ENCODE results near the gene CDC42SE1.

Gene CDC42SE1

DNA sequence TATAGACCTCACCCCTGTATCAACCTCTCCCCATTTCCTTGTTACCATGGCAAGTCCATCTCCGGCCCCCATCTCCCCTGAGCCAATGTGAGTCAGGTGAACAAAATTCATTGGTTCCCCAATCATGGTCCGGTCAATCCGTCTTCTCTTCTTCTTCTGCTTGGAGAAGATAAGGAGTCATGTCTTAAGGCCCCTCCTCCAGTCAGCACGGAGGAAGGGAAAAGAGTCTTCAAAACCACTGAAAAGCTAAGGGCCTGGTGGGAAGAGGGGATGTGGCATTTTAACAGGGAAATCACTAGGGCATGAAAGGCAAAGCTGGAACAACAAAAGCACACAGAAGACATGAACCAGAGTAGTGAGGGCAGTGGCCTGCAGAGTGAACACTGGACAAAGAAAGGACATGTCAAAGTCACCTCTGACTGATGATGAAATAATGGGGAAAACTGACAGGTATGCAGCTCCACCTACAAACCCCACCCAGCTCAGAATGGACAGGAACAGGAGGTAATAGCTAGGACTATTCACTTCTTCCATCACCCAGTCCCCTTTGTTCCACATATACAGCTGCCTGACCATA is 4.4 kb downstream of the CDC42SE1 start:
- DNase-seq (ENCODE audit: low read depth, low spot score), result no peak

DNA sequence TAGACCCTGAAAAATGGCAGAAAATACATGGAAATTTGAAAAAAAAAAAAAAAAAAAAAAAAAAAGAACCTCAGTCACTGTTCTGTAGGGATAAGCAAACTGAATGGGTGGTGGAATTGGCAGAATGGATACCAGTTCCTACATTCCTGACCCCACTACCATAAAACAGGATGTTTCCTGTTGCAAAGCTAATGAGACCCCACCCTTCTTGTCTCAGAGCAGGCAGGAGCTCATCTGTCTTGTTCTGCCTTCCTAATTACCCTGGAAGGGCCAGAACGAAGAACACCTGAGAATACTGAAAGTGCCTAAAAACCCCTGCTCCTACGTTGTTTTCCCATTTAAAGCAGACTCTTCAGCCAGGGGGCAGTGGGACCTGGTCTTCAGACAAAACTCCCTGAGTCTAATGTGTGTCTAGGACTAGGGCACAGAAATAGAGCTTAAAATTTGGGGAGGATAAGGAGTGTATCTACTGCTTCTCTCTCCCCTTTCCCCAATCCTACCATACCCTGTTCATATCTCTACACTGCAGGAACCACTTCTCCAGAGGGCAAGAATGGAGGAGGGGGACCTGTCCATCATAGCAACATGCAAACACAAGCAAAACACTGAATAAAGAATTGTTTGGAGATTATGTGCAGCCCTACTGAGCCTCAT is 7.9 kb downstream of the CDC42SE1 start:
- no peak for DNase-seq (ENCODE audit: low read depth, low spot score)

DNA sequence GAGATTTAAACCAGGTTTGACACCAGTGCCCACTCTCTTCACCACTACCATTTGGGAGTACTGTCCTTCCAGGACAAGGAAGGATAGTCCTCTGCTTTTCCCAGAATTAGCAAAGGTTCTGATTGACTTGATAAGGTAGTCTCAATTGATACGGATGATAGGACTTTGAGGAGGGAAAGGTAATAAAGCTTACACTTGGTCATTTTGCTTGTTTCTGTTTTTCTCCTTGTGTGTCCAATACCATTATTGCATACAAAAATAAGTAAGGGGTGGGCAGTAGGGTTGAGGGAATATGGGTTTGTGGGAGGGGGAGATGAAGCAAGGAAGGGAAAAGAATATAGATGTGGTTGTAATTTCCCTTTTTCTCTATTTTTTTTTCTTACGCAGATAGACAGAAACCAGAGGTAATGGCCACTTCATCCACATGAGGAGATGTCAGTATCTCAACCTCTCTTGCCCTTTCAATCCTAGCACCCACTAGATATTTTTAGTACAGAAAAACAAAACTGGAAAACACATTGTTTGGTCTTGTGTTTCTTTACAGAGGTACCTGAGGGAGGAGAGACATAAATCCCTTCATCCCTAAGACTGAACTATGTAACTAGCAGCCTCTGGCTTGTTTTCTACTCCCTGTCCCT is 9.3 kb downstream of the CDC42SE1 start:
- DNase-seq (ENCODE audit: low read depth, low spot score), result no peak

DNA sequence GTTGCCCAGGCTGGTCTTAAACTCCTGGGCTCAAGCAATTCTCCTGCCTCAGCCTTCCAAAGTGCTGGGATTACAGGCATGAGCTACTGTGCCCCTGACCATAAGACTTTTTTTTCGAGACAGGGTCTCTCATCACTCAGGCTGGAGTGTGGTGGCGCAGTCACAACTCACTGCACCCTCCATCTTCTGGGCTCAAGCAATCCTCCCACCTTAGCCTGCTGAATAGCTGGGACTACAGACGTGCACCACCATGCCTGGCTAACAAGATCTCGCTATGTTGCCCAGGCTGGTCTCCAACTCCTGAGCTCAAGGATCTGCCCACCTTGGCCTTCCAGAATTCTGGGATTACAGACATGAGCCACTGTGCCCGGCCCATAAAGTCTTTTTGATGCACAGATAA is 10.0 kb downstream of the CDC42SE1 start:
- DNase-seq (ENCODE audit: low read depth, low spot score), result no peak

DNA sequence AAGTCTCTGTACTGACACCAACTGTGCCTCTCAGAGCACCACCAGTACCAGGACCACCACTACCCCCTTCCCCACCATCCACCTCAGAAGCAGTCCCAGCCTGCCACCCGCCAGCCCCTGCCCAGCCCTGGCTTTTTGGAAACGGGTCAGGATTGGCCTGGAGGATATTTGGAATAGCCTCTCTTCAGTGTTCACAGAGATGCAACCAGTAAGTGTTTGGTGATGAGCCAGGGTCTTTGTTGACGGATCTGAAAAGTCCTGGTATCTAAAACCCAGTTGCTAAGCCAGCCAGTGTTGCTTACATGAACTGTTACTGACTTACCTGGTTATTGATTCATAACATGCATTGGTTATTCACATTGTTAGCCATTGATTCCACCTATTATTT is 10.8 kb downstream of the CDC42SE1 start:
- DNase-seq (ENCODE audit: low read depth, low spot score), result no peak

DNA sequence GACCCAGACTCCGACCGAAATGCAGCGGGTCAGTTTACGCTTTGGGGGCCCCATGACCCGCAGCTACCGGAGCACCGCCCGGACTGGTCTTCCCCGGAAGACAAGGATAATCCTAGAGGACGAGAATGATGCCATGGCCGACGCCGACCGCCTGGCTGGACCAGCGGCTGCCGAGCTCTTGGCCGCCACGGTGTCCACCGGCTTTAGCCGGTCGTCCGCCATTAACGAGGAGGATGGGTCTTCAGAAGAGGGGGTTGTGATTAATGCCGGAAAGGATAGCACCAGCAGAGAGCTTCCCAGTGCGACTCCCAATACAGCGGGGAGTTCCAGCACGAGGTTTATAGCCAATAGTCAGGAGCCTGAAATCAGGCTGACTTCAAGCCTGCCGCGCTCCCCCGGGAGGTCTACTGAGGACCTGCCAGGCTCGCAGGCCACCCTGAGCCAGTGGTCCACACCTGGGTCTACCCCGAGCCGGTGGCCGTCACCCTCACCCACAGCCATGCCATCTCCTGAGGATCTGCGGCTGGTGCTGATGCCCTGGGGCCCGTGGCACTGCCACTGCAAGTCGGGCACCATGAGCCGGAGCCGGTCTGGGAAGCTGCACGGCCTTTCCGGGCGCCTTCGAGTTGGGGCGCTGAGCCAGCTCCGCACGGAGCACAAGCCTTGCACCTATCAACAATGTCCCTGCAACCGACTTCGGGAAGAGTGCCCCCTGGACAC is 11.3 kb downstream of the CDC42SE1 start:
- no peak for DNase-seq (ENCODE audit: low read depth, low spot score)

DNA sequence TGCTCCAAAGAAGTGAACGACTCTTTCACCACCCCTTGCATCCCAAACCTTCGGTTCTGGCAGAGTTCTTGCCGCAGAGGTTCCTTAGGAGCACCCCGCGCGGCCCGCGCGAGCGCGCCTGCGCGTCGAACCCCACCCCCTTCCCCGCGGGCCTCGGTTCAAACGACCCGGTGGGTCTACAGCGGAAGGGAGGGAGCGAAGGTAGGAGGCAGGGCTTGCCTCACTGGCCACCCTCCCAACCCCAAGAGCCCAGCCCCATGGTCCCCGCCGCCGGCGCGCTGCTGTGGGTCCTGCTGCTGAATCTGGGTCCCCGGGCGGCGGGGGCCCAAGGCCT is 11.9 kb downstream of the CDC42SE1 start, which contains the start of gene C1orf56:
Gene C1orf56, plus strand, starts transcription at position 161 of the 334 bp plus-strand sequence. Its CDS starts 97 bp downstream, at position 258.
- DNase-seq (ENCODE audit: low read depth, low spot score), result no peak

DNA sequence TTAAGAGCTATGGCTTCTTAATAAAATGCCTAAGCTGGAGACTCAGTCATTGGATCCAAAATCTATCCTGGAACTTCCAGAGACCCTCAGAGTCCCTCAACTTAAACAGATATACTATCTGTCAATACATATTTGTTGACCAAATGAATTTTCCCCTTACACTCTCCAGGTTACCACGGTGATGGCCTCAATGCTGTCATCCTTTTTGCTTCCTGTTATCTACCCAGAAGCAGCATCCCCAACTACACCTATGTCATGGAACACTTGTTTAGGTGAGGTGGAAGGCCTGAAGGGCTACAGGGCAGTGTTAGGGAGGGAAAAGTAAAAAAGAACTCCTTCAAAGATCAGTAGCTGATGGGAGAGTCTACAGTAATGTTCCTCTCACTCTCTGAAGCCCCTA is 16.3 kb downstream of the CDC42SE1 start:
- DNase-seq (ENCODE audit: low read depth, low spot score), result no peak

DNA sequence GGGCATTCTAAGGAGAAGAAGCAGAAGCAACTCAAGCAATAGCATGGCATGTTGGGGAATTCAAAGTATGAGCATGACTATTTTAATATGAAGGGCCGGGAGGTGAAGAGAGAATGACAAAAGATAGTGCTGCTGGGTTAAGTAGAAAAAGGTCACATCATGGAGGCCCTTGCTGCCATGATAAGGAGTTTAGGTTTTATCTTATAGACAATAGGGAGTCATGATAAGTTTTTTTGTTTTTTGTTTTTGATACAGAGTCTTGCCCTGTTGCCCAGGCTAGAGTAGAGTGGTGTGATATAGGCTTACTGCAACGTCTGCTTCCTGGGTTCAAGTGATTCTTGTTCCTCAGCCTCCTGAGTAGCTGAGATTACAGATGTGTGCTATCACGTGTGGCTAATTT is 19.9 kb downstream of the CDC42SE1 start:
- DNase-seq (ENCODE audit: low read depth, low spot score), result no peak

DNA sequence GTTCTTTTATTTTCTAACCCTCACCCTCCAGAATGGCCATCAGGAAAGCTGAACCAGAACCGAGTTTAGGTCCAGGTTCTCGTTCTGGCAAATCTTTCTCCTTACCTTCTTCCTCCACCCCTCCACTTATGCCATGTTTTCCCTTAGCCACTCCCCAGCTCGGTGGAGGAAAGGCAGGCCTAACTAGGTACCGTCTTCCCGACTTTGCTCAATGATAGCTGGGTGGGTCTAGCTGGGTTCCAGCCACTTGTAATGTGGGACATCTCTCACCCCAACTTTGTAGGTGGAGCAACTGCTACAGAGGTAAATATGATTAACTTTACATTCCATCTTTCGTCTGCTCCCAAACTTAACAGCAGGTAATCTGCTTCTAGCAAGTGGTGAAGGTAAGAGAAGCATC is 22.4 kb downstream of the CDC42SE1 start:
- no peak for DNase-seq (ENCODE audit: low read depth, low spot score)

DNA sequence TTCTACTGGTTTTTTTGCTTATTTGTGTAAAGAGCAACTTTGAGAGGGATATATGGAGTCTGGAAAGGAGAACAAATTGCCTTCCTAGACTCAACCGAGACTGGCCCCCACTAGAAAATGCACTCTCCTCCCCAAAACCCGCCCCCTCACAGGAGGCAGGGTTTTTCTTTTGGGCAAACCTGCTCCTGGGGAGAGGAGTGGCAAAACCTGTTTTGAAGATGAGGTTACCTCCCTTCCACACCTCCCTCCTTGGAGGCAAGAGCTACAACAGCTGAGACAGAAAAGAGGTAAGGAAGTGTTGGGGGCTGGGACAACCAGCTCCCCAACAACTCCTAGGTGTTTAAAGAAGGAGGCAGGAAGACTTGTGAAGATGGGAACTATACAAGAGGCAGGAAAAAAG is 23.1 kb downstream of the CDC42SE1 start, which contains the start of gene BNIPL:
Gene BNIPL, plus strand, starts transcription at position 231 of the 400 bp plus-strand sequence. Its CDS starts 140 bp downstream, at position 371.
- no peak for DNase-seq (ENCODE audit: low read depth, low spot score)

DNA sequence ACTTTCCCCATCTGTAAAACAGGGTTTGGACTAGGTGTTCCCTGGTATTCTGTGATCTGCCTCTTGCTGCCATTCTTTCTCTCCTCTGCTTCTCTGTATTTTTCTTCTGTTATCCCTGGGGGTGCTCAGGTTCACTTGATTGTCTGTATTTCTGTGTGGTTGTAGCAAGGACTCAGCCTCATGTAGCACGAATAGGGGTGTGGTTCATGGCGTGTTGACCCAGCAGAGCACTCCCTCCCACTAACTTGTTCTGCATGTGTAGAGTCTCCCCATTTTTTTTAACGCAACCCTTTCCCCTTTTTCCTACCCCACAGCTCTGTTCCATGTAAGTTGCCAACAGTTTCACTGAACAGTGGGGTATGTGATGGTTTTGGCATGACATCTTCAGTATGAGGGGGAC is 24.3 kb downstream of the CDC42SE1 start:
- no peak for DNase-seq (ENCODE audit: low read depth, low spot score)

DNA sequence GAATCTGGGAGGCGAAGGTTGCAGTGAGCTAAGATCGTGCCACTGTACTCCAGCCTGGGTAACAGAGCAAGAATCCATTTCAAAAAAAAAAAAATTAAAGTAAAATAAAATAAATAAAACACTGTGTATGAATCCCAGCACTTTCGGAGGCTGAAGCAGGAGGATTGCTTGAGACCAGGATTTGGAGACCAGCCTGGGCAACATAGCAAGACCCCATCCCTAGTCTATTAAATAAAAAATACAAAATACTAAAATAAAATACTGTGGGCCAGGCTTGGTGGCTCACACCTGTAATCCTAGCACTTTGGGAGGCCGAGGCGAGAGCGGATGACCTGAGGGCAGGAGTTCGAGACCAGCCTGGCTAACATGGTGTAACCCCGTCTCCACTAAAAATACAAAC is 27.3 kb downstream of the CDC42SE1 start:
- no peak for DNase-seq (ENCODE audit: low read depth, low spot score)

DNA sequence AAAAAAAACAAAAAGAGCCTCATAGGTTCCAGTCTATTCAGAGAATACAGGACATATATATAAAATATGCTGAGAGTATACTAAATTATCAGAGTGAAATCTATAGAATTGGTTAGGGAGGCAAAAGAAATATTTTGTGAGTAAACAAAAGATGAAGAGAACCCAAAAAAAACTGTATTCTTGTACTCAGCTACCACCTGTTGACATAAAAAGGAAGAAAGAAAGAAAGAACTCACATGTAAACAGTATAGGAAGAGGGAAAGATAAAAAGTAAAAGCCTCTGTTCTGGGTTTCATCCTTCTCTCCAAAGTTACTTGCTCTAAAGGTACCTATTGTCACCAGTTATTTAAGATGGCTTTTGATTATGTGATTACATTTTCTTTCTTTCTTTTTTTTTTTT is 33.0 kb downstream of the CDC42SE1 start:
- no peak for DNase-seq (ENCODE audit: low read depth, low spot score)

DNA sequence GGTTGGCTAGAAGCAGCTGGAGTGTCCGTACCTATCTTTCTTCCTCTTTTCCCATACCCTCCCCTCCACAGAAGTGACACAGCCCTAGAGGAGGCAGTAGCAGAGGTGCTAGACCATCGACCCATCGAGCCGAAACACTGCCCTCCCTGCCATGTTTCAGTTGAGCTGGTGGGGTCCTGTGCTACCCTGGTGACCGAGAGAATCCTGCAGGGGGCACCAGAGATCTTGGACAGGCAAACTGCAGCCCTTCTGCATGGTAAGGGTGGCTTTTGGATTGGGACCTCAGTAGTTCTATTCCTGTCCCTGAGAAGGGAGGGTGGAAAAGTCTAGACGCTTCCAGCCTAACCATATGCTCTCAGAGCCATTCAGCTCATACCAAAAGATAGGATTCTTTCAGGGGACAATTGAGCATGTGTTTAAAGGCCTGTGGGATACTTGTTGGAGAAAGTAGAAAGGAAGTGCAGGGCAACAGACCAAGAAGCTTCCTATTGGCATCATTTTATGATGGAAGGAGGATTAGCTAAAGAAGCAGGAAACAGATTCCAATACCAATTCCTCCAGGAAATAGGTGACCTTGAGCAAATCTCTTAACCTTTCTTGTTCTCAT is 34.8 kb downstream of the CDC42SE1 start:
- DNase-seq (ENCODE audit: low read depth, low spot score), result no peak

DNA sequence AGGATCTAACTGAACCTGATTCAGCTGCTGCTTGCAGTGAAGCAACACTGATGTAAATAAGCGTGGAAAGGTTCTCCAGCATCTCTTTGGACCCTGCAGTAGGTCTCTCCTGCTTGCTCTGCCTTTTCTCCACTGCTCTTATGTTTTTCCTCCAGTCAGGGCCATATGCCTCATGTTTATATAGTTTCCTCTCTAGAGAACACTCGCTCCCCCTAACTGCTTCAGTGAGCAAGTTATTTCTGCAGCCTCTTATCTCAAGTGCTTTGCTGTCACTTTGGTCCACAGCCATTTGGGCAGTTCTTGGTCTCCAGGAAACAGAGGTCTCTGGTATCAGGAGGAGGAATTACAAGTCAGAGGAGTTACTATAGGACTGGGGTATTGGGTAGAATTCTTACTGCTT is 45.9 kb downstream of the CDC42SE1 start:
- DNase-seq (ENCODE audit: low read depth, low spot score), result no peak

DNA sequence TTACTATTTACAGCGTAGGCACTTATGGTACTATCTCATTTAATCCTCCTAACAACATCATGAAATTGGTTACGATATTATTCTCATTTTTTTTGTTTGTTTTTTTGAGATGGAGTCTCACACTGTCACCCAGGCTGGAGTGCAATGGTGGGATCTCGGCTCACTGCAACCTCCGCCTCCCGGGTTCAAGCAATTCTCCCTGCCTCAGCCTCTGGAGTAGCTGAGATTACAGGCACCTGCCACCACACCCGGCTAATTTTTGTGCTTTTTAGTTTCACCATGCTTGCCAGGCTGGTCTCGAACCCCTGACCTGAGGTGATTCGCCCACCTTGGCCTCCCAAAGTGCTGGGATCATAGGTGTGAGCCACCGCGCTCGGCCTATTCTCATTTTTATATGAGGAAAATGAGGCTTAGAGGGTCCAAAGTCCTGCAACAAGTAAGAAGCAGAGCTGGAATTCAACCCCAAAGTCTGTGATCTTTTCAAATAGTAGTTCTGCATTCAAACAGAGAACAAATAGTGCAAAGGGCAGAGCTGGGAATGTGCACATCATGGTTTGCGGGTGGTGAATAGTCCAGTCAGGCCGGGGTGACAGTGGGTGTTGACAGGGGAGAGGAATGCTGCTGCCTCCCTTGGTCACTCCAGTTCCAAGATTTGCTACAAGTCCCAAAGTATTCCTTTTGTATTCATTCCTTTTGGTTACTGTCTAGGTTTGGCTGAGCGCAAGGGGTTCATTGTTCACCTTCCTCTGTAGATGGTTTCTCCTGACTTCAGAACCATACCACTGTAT is 46.5 kb downstream of the CDC42SE1 start:
- DNase-seq (ENCODE audit: low read depth, low spot score), result no peak

DNA sequence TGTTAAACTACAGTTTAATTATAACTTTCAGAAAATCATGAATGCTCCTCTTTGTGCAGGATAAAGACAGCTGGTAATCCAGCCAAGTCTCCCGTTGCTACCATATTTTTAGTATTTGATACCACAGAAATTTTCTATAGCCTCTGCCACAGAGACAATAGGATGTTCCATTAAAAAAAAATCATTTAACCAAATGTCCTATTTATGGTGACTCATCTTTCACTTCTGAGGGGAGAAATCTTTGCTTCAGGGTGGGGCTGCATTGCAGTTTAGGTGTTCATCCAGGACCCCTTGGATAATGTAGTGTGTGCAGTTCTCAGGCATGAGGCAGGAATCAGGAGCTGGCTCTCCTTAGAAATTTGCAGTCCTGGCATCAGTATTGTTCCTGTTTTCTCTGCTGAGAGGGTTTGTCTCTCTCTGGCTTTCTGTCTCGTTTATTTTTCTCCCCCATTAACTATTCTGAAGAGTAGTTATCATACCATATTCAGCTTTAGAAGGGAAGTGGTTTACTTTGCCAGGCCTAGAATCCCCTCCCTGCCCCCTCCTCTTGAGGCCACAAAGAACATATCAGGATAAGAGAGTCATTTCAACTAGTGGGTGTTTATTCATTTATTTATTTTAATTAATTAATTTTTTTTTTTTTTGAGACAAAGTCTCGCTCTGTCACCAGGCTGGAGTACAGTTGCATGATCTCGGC is 48.1 kb downstream of the CDC42SE1 start:
- DNase-seq (ENCODE audit: low read depth, low spot score), result no peak

DNA sequence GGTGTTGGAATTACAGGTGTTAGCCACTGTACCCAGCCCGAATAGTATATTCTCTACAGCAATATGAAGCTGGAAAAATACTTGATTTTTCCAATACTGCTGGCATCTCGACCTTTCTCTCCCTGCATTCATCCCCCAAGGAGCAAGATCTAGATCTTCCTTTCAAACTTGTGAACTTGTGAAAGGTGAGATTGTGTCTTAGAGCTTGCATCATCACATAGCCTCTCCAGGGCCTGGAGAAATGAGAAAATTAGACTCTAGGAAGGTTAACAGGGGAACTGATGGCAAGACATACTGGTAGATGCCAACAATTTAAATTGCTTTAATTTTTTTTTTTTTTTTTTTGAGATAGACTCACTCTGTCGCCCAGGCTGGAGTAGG is 49.1 kb downstream of the CDC42SE1 start:
- DNase-seq (ENCODE audit: low read depth, low spot score), result no peak

DNA sequence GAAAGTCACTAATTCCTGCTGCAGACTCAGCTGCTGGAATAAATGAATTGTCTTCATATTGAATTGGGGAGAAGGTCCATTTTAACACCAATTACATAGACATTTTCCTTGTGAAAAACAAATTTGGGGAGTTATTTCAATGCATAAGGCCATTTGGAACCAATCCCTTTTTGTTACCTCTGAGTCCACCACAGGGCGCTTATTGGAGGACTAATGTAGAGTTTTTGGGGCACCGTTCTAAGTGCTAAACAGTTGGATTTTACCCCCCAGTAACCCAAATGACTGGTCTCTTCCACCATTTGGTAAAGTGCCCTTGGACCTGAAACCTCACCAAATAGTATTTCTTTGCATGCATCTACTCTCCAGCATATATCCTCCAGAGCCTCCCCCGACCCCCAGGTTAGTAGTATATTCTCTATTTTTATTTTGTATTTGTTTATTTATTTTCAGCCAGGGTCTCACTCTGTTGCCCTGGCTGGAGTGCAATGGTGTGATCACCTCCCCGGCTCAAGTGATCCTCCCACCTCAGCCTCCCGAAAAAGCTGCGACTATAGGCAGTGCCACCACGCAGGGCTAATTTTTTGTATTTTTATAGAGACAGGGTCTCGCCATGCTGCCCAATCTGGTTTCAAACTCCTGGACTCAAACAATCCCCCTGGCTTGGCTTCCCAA is 49.6 kb downstream of the CDC42SE1 start:
- no peak for DNase-seq (ENCODE audit: low read depth, low spot score)
